ENCODE measurements around the gene TAF11. TPM values are rescaled to one million over a fixed set of nuclear protein-coding genes. Genes with fewer than 3 reads are reported as not detected.
"Not testable (repeated sequence)": the region's sequence is repeated elsewhere in the genome, so short reads cannot be mapped to it uniquely, and the experiment has no call there.

Gene TAF11
- 10 to 100 TPM; 17.4 to 25.8 (median 23.1) TPM for total RNA-seq
- polyA plus RNA-seq: 10 to 100 TPM; 31.8 to 71.8 (median 60.9) TPM
- long read RNA-seq, donor 1, transcript TAF11-201 (5 exons, 1,580 nt): major isoform, 12 of 12 reads
- long read RNA-seq, donor 1, partial matches to known transcripts: 0 of 12 reads
- long read RNA-seq, donor 1, other reads (novel, unspliced or antisense): 0 of 12 reads
- long read RNA-seq, donor 2, transcript TAF11-201 (5 exons, 1,580 nt): major isoform, 48 of 59 reads
- long read RNA-seq, donor 2, partial matches to known transcripts: 7 of 59 reads
- long read RNA-seq, donor 2, other reads (novel, unspliced or antisense): 4 of 59 reads

DNA sequence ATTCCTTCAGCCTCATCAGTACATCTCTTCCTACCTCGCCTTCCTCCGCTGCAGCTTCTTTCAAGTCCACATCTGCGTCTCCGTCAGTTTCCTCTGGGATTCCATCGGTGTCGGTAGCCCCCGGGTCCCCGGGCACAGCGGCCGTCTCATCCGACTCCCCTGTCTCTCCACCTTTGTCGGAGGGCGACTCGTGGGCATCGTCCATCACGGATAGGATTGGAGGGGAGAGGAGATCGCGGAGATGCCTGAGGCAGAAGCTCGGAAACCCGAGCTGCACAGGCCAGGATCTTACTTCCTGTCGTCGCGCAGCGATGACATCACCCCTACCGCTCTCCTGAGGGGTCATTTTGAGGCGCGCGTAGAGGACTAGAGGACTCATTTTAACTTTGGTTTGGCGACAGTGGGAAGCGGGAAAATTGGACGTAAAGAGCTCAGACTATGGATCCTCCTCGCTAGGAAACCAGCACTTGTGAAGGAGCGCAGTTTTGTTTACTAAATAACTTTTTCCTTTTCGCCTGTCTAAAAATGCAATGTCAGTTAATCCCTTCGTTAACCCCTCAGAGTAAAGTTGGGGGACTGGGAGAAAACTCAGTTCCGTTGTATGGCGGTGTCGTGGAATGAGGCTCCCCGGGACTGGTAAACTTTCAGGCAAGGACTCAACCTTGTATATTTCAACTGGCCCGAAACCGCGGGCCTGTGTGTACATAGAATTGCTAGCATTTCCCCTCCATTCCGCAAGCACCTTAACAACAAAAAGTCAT is at the start of gene TAF11:
Gene TAF11 (minus strand): TSS at position 290 of the 761 bp plus-strand sequence. CDS start 85 bp downstream, at position 205.
- WGBS, 3 donors: 0% methylated on average over 43 of the region's 43 CpGs
- Histone ChIP-seq H3K27ac (peak within 1 kb of the TSS; percentile 92), H3K4me3 (peak within 1 kb of the TSS; percentile 79), H3K9me3 (no peaks in the 10 kb centered on the region), H3K36me3 (ENCODE audit: insufficient read depth in 1 of 2, low read depth in 1 of 2) (peaks cover 0 to 26% of the 10 kb centered on the region in 2 donors), H3K27me3 (ENCODE audit: insufficient read depth in 3 of 3, low read length in 2 of 3) (no peaks in the 10 kb centered on the region), H3K4me1 (peaks cover 15% of the 10 kb centered on the region)
- DNase-seq: peak; percentile 94 to 96
- intact Hi-C loops (cut with DNase I): loop anchor here (1.0 to 10.0 kb wide), 3 partner anchors 95 to 131 kb away; partner anchors contain the start of genes BLTP3A (in 1 of the 2) and SNRPC (in 1 of the 2)
- ATAC-seq: peak; percentile 94 to 96 (median 94)
- TF ChIP-seq CTCF (IDR thresholded peaks at IDR 0.05): no peak

DNA sequence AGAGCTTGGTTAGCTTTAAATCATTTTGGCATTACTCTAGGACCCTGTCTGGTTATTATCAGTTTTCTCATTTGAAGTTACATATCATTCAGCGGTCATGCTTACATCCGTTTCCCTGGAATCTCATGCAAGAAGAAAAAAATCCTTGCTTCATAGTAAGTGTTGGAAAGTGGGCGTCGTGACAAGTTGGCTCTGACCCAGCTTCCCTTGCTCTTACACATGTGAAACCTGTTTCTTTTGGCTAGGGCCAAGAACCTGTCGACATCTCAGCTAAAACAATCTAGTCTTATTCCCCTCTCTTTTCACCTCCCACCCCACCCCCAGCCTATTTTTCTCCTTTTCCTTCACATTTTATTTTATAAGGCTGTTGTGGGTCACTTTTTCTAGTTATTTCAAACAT is 46.7 kb upstream of the TAF11 start:
- Histone ChIP-seq H3K4me3 (no peak overlapping the region), H3K27me3 (ENCODE audit: insufficient read depth in 3 of 3, low read length in 2 of 3) (no peaks in the 10 kb centered on the region), H3K4me1 (peaks cover 16% of the 10 kb centered on the region), H3K27ac (no peak overlapping the region), H3K36me3 (ENCODE audit: insufficient read depth in 1 of 2, low read depth in 1 of 2) (no peaks in the 10 kb centered on the region), H3K9me3 (no peaks in the 10 kb centered on the region)
- no peak for TF ChIP-seq CTCF (IDR thresholded peaks at IDR 0.05)
- DNase-seq (peak; percentile 62 to 77), ATAC-seq (peak in 2 of 4 donors; percentile 44 to 65)
- 22 to 34% (median 30%) methylated on average over 5 of the region's 5 CpGs for WGBS, 3 donors
- intact Hi-C loops (cut with DNase I): no loop called here

GRCh38 chr6:34932202-34932601 is 44.4 kb upstream of the TAF11 start:
- H3K27me3 ChIP-seq (ENCODE audit: insufficient read depth in 3 of 3, low read length in 2 of 3); ATAC-seq; DNase-seq; H3K27ac ChIP-seq; H3K9me3 ChIP-seq; H3K4me3 ChIP-seq; H3K36me3 ChIP-seq (ENCODE audit: insufficient read depth in 1 of 2, low read depth in 1 of 2); intact Hi-C loops (cut with DNase I): not testable (repeated sequence)
- peaks cover 12% of the 10 kb centered on the region for H3K4me1 ChIP-seq
- 49 to 70% (median 63%) methylated on average over 12 of the region's 12 CpGs for WGBS, 3 donors

DNA sequence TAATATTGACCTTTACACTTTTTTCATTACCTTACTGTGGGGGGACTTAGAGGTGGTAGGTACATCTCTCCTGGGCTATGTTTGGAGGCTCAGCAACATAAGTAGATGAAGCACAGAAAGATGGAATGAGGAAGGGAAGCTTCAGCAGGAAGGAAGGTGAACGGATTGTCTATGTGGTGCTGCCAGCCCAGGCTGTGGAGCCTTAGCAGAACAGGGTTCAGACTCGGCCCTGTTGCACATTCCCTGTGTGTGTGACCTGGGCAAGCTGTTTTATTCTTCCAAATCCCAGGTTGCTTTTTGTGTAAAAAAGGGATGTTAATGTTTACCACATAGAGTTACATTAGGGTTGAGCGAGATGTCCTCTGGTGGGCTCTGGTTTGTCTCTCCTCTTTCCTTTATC is 42.4 kb upstream of the TAF11 start:
- ATAC-seq (no peak), DNase-seq (no peak)
- no peaks in the 10 kb centered on the region for H3K27me3 ChIP-seq (ENCODE audit: insufficient read depth in 3 of 3, low read length in 2 of 3)
- H3K4me1 ChIP-seq: peaks cover 10% of the 10 kb centered on the region
- H3K27ac ChIP-seq: no peak overlapping the region
- no peaks in the 10 kb centered on the region for H3K9me3 ChIP-seq
- H3K4me3 ChIP-seq: no peak overlapping the region
- no peaks in the 10 kb centered on the region for H3K36me3 ChIP-seq (ENCODE audit: insufficient read depth in 1 of 2, low read depth in 1 of 2)
- intact Hi-C loops (cut with DNase I): no loop called here
- no peak for TF ChIP-seq CTCF (IDR thresholded peaks at IDR 0.05)
- WGBS, 3 donors: 70 to 86% (median 85%) methylated on average over 3 of the region's 3 CpGs
